WTC11 (cell line): ENCODE measurements around the gene DAPK1. TPM values are rescaled to one million over a fixed set of nuclear protein-coding genes. Genes with fewer than 3 reads are reported as not detected.

ENCODE experiments used
- ATAC-seq: fragments of 200-7000 bp; cut with Tn5 transposase; 2 replicates; pipeline ENCODE4 v1.10.0; 2021; ENCODE audit warnings: mild to moderate bottlenecking, moderate library complexity
- CTCF ChIA-PET: fragments of 300-600 bp; sonication (Branson Sonifier 250); formaldehyde crosslinking; loops from one replicate; lab custom pipeline; 2021; ENCODE audit warnings: antibody characterized with exemption; lab: Charles Lee
- POLR2A ChIA-PET: fragments of 350-600 bp; sonication (Branson Sonifier 250); formaldehyde crosslinking; loops from one replicate; lab custom pipeline; 2021; ENCODE audit warnings: antibody characterized with exemption; lab: Charles Lee
- DNase-seq: peaks from one replicate; pipeline ENCODE4 v3.0.0; 2021; ENCODE audit warnings: low spot score
- H3K27ac Mint-ChIP-seq: 2 replicates; pipeline ENCODE4 v1.8.0; 2021; ENCODE audit warnings: mixed read lengths
- H3K27me3 Mint-ChIP-seq: 2 replicates; pipeline ENCODE4 v1.8.0; 2021; ENCODE audit warnings: low read depth, mild to moderate bottlenecking, moderate library complexity, mixed read lengths
- H3K36me3 Mint-ChIP-seq: 2 replicates; pipeline ENCODE4 v1.8.0; 2021; ENCODE audit warnings: mixed read lengths
- H3K4me1 Mint-ChIP-seq: 2 replicates; pipeline ENCODE4 v1.8.0; 2022; ENCODE audit warnings: mixed read lengths
- H3K4me3 Mint-ChIP-seq: 2 replicates; pipeline ENCODE4 v1.8.0; 2021; ENCODE audit warnings: mild to moderate bottlenecking, moderate library complexity, mixed read lengths
- H3K9me3 Mint-ChIP-seq: 2 replicates; pipeline ENCODE4 v1.8.0; 2021; ENCODE audit warnings: mixed read lengths
- FOXJ3 ChIP-seq: sonication (generic); formaldehyde crosslinking; IDR thresholded peaks from 2 replicates; pipeline ENCODE4 v1.9.0; 2021; ENCODE audit warnings: missing genetic modification reagents, mild to moderate bottlenecking, borderline replicate concordance
- FOXP1 ChIP-seq: sonication (generic); formaldehyde crosslinking; IDR thresholded peaks from 2 replicates; pipeline ENCODE4 v1.8.0; 2022; ENCODE audit warnings: missing genetic modification reagents, mild to moderate bottlenecking, moderate library complexity, borderline replicate concordance
- GABPB1 ChIP-seq: sonication (generic); formaldehyde crosslinking; IDR thresholded peaks from 2 replicates; pipeline ENCODE4 v1.8.1; 2023; ENCODE audit warnings: mild to moderate bottlenecking, missing genetic modification reagents
- GRHL2 ChIP-seq: fragments of 250-450 bp; sonication (Bioruptor Pico); IDR thresholded peaks from 2 replicates; pipeline ENCODE4 v1.8.0; 2022; ENCODE audit warnings: mild to moderate bottlenecking, moderate library complexity; ENCODE audit not compliant: insufficient replicate concordance, severe bottlenecking
- JAZF1 ChIP-seq: fragments of 250-450 bp; sonication (Bioruptor Pico); IDR thresholded peaks from 2 replicates; pipeline ENCODE4 v1.9.0; 2021; ENCODE audit warnings: moderate library complexity, mild to moderate bottlenecking, inconsistent platforms
- NR2C2 ChIP-seq: sonication (generic); formaldehyde crosslinking; IDR thresholded peaks from 2 replicates; pipeline ENCODE4 v1.8.0; 2022; ENCODE audit warnings: mild to moderate bottlenecking, missing genetic modification reagents
- OVOL2 ChIP-seq: fragments of 250-450 bp; sonication (Bioruptor Pico); IDR thresholded peaks from 2 replicates; pipeline ENCODE4 v1.9.0; 2021; ENCODE audit warnings: mild to moderate bottlenecking, borderline replicate concordance
- SOX15 ChIP-seq: fragments of 250-450 bp; sonication (Bioruptor Pico); IDR thresholded peaks from 2 replicates; pipeline ENCODE4 v1.9.0; 2021; ENCODE audit warnings: mild to moderate bottlenecking
- SP1 ChIP-seq: sonication (generic); formaldehyde crosslinking; conservative IDR thresholded peaks from 2 replicates; pipeline ENCODE4 v1.8.1; 2022; ENCODE audit warnings: missing genetic modification reagents
- ZBTB21 ChIP-seq: sonication (generic); formaldehyde crosslinking; IDR thresholded peaks from 2 replicates; pipeline ENCODE4 v1.8.1; 2023; ENCODE audit warnings: mild to moderate bottlenecking, missing genetic modification reagents, borderline replicate concordance
- ZNF263 ChIP-seq: sonication (generic); formaldehyde crosslinking; IDR thresholded peaks from 2 replicates; pipeline ENCODE4 v1.8.1; 2022; ENCODE audit warnings: low read depth, mild to moderate bottlenecking, moderate library complexity, missing genetic modification reagents
- ZNF423 ChIP-seq: fragments of 250-450 bp; sonication (Bioruptor Pico); IDR thresholded peaks from 2 replicates; pipeline ENCODE4 v2.1.2; 2022; ENCODE audit warnings: mild to moderate bottlenecking, moderate library complexity
- total RNA-seq: library from RNA; stranded (reverse); gene quantifications from 3 replicates; pipeline ENCODE4 v1.2.3, GENCODE V29; 2021
- TF ChIP-seq, protein P1 (sequence below): sonication (generic); formaldehyde crosslinking; IDR thresholded peaks from 2 replicates; pipeline ENCODE4 v1.8.1; 2022; ENCODE audit warnings: mild to moderate bottlenecking, missing genetic modification reagents, moderate library complexity, borderline replicate concordance
- TF ChIP-seq, protein P2 (sequence below): sonication (generic); formaldehyde crosslinking; IDR thresholded peaks from 2 replicates; pipeline ENCODE4 v1.8.0; 2022; ENCODE audit warnings: mild to moderate bottlenecking, missing genetic modification reagents
- TF ChIP-seq, protein P3 (sequence below): fragments of 250-450 bp; sonication (Bioruptor Pico); IDR thresholded peaks from 2 replicates; pipeline ENCODE4 v1.9.0; 2021; ENCODE audit warnings: mild to moderate bottlenecking, borderline replicate concordance
- TF ChIP-seq, protein P4 (sequence below): sonication (generic); formaldehyde crosslinking; IDR thresholded peaks from 2 replicates; pipeline ENCODE4 v1.8.1; 2023; ENCODE audit warnings: mild to moderate bottlenecking, missing genetic modification reagents, moderate library complexity
- TF ChIP-seq, protein P5 (sequence below): sonication (generic); formaldehyde crosslinking; IDR thresholded peaks from 2 replicates; pipeline ENCODE4 v1.8.1; 2023; ENCODE audit warnings: mild to moderate bottlenecking, missing genetic modification reagents
- TF ChIP-seq, protein P6 (sequence below): sonication (generic); formaldehyde crosslinking; IDR thresholded peaks from 2 replicates; pipeline ENCODE4 v1.8.0; 2022; ENCODE audit warnings: mild to moderate bottlenecking, missing genetic modification reagents

Gene DAPK1
- total RNA-seq, 1 experiment from 2014 or later, result 129 TPM

DNA sequence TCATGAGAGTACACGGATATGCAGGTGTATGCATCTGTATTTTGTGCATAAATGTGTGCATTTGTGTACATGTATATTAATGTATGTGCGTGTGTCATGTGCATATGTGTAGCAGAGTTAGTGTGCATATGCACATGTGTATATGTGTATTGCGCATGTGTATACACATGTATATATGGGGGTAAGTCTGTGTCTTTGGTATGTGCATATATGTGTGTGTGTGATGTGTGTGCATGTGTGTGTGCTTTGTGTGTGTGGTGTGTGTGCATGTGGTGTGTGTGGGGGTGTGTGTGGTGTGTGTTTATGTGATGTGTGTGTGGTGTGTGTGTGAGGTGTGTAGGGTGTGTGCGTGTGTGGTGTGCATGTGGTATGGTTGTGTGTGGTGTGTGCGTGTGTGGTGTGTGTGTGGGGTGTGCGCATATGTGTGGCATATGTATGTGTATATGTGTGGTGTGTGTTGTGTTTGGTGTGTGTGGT lies 215.2 kb downstream of the DAPK1 start:
- no peak for TF ChIP-seq SOX15
- TF ChIP-seq GRHL2 (CRISPR knock-in tag), result no peak
- TF ChIP-seq FOXJ3 (CRISPR knock-in tag), result no peak
- TF ChIP-seq, protein P1, sequence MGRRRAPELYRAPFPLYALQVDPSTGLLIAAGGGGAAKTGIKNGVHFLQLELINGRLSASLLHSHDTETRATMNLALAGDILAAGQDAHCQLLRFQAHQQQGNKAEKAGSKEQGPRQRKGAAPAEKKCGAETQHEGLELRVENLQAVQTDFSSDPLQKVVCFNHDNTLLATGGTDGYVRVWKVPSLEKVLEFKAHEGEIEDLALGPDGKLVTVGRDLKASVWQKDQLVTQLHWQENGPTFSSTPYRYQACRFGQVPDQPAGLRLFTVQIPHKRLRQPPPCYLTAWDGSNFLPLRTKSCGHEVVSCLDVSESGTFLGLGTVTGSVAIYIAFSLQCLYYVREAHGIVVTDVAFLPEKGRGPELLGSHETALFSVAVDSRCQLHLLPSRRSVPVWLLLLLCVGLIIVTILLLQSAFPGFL (CRISPR knock-in tag), result no peak
- no peak for TF ChIP-seq ZNF423 (CRISPR knock-in tag)
- TF ChIP-seq ZBTB21 (CRISPR knock-in tag), result no peak
- no peak for TF ChIP-seq SP1 (CRISPR knock-in tag)
- TF ChIP-seq OVOL2 (CRISPR knock-in tag), result no peak
- no peak for TF ChIP-seq GABPB1 (CRISPR knock-in tag)
- TF ChIP-seq, protein P2, sequence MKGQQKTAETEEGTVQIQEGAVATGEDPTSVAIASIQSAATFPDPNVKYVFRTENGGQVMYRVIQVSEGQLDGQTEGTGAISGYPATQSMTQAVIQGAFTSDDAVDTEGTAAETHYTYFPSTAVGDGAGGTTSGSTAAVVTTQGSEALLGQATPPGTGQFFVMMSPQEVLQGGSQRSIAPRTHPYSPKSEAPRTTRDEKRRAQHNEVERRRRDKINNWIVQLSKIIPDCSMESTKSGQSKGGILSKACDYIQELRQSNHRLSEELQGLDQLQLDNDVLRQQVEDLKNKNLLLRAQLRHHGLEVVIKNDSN (CRISPR knock-in tag), result no peak
- TF ChIP-seq, protein P3, sequence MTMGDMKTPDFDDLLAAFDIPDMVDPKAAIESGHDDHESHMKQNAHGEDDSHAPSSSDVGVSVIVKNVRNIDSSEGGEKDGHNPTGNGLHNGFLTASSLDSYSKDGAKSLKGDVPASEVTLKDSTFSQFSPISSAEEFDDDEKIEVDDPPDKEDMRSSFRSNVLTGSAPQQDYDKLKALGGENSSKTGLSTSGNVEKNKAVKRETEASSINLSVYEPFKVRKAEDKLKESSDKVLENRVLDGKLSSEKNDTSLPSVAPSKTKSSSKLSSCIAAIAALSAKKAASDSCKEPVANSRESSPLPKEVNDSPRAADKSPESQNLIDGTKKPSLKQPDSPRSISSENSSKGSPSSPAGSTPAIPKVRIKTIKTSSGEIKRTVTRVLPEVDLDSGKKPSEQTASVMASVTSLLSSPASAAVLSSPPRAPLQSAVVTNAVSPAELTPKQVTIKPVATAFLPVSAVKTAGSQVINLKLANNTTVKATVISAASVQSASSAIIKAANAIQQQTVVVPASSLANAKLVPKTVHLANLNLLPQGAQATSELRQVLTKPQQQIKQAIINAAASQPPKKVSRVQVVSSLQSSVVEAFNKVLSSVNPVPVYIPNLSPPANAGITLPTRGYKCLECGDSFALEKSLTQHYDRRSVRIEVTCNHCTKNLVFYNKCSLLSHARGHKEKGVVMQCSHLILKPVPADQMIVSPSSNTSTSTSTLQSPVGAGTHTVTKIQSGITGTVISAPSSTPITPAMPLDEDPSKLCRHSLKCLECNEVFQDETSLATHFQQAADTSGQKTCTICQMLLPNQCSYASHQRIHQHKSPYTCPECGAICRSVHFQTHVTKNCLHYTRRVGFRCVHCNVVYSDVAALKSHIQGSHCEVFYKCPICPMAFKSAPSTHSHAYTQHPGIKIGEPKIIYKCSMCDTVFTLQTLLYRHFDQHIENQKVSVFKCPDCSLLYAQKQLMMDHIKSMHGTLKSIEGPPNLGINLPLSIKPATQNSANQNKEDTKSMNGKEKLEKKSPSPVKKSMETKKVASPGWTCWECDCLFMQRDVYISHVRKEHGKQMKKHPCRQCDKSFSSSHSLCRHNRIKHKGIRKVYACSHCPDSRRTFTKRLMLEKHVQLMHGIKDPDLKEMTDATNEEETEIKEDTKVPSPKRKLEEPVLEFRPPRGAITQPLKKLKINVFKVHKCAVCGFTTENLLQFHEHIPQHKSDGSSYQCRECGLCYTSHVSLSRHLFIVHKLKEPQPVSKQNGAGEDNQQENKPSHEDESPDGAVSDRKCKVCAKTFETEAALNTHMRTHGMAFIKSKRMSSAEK, result no peak
- no peak for TF ChIP-seq FOXP1
- TF ChIP-seq, protein P4, sequence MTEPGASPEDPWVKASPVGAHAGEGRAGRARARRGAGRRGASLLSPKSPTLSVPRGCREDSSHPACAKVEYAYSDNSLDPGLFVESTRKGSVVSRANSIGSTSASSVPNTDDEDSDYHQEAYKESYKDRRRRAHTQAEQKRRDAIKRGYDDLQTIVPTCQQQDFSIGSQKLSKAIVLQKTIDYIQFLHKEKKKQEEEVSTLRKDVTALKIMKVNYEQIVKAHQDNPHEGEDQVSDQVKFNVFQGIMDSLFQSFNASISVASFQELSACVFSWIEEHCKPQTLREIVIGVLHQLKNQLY (CRISPR knock-in tag), result no peak
- TF ChIP-seq, protein P5, sequence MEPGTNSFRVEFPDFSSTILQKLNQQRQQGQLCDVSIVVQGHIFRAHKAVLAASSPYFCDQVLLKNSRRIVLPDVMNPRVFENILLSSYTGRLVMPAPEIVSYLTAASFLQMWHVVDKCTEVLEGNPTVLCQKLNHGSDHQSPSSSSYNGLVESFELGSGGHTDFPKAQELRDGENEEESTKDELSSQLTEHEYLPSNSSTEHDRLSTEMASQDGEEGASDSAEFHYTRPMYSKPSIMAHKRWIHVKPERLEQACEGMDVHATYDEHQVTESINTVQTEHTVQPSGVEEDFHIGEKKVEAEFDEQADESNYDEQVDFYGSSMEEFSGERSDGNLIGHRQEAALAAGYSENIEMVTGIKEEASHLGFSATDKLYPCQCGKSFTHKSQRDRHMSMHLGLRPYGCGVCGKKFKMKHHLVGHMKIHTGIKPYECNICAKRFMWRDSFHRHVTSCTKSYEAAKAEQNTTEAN (CRISPR knock-in tag), result no peak
- no peak for TF ChIP-seq JAZF1 (CRISPR knock-in tag)
- TF ChIP-seq, protein P6, sequence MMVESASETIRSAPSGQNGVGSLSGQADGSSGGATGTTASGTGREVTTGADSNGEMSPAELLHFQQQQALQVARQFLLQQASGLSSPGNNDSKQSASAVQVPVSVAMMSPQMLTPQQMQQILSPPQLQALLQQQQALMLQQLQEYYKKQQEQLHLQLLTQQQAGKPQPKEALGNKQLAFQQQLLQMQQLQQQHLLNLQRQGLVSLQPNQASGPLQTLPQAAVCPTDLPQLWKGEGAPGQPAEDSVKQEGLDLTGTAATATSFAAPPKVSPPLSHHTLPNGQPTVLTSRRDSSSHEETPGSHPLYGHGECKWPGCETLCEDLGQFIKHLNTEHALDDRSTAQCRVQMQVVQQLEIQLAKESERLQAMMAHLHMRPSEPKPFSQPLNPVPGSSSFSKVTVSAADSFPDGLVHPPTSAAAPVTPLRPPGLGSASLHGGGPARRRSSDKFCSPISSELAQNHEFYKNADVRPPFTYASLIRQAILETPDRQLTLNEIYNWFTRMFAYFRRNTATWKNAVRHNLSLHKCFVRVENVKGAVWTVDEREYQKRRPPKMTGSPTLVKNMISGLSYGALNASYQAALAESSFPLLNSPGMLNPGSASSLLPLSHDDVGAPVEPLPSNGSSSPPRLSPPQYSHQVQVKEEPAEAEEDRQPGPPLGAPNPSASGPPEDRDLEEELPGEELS (CRISPR knock-in tag), result no peak
- no peak for TF ChIP-seq ZNF263
- no peak for TF ChIP-seq NR2C2 (CRISPR knock-in tag)
- ATAC-seq (no peak), DNase-seq (no peak)
- Mint-ChIP-seq H3K4me3 (no peak overlapping the region), H3K4me1 (no peaks in the 10 kb centered on the region), H3K27ac (peak overlapping the region; percentile 60; the same call in 1 of the 2 replicates), H3K9me3 (no peaks in the 10 kb centered on the region), H3K36me3 (peaks cover 10% of the 10 kb centered on the region), H3K27me3 (no peaks in the 10 kb centered on the region)
- POLR2A ChIA-PET, result no interaction called here
- CTCF ChIA-PET, result interaction anchor here (0.9 kb wide), 1 partner anchor 13 kb away, joined by 3 read pairs; the partner anchor contains the start of gene CTSL
